ENCODE results near the gene UQCC2.

The UQCC2 gene

GRCh38 chr6:33711140-33712129 lies at the start of gene UQCC2:
Gene UQCC2 (minus strand): TSS chr6:33711700. CDS start chr6:33711686, 14 bp downstream.
- peak; percentile 52 for FAIRE-seq

- FAIRE-seq, result no peak
Measured at GRCh38 chr6:33759887-33760629, 48.6 kb upstream of the UQCC2 start.

GRCh38 chr6:33758815-33759216 lies 47.3 kb upstream of the UQCC2 start:
- FAIRE-seq, result no peak

GRCh38 chr6:33757906-33758305 lies 46.4 kb upstream of the UQCC2 start:
- no peak for FAIRE-seq

- no peak for FAIRE-seq
Measured at GRCh38 chr6:33757113-33757512, 45.6 kb upstream of the UQCC2 start.

GRCh38 chr6:33756211-33756954 lies 44.9 kb upstream of the UQCC2 start:
- FAIRE-seq, result no peak

GRCh38 chr6:33755070-33755869 lies 43.8 kb upstream of the UQCC2 start:
- no peak for FAIRE-seq

- no peak for FAIRE-seq
Measured at GRCh38 chr6:33754222-33754621, 42.7 kb upstream of the UQCC2 start.

GRCh38 chr6:33752646-33753015 lies 41.1 kb upstream of the UQCC2 start:
- FAIRE-seq, result no peak

GRCh38 chr6:33751771-33752645 lies 40.5 kb upstream of the UQCC2 start:
- FAIRE-seq, result no peak

GRCh38 chr6:33750244-33750991 lies 38.9 kb upstream of the UQCC2 start:
- no peak for FAIRE-seq

- FAIRE-seq, result no peak
Measured at GRCh38 chr6:33749401-33749800, 37.9 kb upstream of the UQCC2 start.

GRCh38 chr6:33748841-33749240 lies 37.3 kb upstream of the UQCC2 start:
- FAIRE-seq, result no peak

- no peak for FAIRE-seq
Measured at GRCh38 chr6:33747823-33748222, 36.3 kb upstream of the UQCC2 start.

- no peak for FAIRE-seq
Measured at GRCh38 chr6:33746651-33747100, 35.2 kb upstream of the UQCC2 start, which contains the start of gene IP6K3. Gene IP6K3 (minus strand): TSS chr6:33746905. CDS start chr6:33735476, 11,429 bp downstream.

GRCh38 chr6:33746036-33746600 lies 34.6 kb upstream of the UQCC2 start:
- no peak for FAIRE-seq

- no peak for FAIRE-seq
Measured at GRCh38 chr6:33745548-33745947, 34.0 kb upstream of the UQCC2 start.

GRCh38 chr6:33744895-33745546 lies 33.5 kb upstream of the UQCC2 start:
- FAIRE-seq, result no peak

Data from TTC549 (cell line).